Measurements from ENCODE around the gene PGPEP1.
"Not testable (repeated sequence)": the region's sequence is repeated elsewhere in the genome, so short reads cannot be mapped to it uniquely, and the experiment has no call there.

The PGPEP1 gene

DNA sequence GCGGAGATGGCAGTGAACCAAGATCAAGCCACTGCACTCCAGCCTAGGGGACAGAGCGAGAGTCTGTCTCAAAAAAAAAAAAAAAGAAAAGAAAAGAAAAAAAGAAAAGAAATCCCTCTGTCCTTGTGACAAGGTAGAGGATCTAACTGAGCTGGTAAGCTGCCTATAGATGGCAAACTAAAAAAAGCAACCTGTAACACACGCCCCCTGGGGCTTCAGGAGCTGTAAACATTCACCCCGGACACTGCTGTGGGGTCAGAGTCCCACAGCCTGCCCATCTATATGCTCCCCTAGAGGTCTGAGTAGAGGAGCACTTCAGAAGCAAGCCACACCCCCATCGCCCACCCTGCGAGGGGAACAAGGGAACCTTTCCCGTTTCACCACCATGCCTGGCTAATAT, 4.3 kb upstream of the PGPEP1 start:
- no peak for DNase-seq

DNA sequence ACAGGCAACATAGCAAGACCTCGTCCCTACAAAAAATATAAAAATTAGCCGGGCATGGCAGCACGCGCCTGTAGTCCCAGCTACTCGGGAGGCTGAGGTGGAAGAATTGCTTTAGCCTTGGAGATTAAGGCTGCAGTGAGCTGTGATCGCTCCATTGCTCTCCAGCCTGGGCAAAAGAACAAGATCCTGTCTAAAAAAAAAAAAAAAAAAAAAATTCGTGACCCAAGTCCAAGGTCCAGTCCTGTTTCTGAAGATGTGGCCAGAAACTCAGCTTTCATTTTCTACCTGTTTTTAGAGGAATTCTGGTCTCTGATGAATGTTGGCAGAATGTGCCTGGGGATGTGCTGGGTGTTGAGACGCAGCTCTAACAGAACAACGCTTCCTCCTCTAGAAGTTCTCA, 1.9 kb upstream of the PGPEP1 start:
- DNase-seq, result no peak

DNA sequence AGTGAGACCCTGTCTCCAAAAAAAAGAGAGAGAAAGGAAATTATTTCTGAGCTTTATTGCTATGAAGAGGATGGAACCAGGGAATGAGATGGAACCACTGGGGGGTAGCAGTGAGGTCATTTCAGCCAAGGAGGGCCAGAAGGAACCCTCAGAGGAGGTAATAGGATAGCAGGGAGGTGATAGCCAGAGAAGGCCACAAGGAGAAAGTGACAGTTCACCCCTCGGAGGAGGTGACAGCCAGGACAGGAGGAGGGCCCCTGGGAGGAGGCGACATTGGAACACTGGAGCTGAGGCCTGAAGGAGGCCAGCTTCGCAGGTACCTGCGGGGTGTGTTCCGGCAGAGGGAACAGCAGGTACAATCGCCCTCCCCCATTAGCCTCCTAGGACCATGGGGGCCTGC, 675 bp upstream of the PGPEP1 start:
- no peak for DNase-seq

DNA sequence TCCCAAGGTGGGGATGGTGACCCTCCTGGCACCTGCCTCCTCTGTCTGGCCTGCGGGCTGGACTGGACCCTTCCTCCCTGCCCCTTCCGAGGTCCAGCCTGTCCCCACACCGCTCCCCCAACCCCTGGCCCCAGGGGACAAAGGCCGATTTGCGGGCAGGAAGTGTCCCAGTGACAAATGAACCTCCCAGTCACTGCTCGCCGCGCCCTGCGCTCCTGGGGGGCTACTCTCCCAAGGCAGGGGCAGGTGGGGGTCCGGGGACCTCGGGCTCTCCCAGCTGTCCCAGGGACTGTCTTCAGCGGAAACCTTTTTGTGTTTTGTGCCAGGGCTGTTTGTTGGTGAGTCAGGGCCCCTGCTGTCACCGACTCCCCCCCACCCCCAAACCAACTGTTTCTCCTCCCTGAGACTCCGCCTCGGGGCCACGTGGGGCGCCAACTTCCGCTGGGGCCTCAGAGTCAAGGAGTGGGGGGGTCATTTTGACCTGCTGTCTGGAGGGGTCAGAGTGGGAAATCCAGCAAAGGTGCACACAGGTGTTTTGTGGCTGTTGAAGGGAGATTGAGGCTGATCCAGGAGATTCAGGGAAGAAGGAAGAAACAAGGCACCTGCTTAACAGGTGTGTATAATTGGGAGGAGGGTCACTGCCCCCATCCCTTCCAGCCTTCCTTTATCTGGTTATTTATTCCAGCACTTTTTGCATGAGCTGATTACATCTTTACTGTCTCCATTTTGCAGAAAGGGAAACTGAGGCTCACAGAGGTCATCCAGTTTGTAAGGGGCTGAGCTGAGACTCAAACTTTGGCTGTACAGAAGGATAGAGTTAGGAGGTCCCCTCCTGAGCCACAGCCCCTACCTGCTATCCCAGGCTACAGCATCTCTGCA, 831 bp downstream of the PGPEP1 start:
- no peak for DNase-seq

DNA sequence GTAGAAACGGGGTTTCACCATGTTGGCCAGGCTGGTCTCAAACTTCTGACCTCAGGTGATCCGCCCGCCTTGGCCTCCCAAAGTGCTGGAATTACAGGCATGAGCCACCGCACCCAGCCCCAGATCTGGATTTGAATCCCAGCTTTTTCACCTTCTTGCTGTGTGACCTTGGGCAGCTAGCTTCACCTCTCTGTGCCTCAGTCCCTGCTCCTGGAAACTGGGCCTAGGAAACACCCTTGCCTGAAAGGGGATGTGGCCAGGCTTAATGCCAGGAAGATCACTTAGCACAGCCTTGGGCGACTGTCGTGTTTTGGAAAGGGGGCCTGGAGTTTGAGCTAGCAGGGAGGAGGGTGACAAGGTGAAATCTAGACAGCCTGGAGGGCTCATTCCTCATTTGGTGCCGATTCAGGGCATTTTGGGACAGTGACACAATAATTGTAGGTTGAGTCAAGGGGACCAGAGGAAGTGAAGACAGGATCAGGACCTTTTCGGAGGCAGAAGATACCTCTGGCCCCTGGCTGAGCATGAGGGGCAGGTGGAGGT, 1.8 kb downstream of the PGPEP1 start:
- DNase-seq, result no peak

DNA sequence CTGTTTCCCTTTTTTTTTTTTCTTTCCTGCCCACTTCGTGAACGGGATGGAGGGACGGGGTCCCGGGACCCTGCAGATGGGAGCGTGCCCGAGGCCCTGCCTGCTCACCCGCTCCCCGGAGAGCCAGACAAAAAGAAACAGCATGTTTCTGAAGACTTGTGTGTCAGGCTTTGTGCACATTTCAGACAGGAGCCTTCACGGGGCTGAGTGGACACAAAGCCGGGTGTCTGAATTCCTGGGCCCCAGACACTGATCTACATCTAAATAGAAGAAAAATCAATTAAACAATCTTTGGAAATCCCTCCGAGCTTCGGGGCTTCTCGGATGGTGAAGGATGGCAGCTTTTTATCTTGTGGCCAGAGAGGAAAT, 4.2 kb downstream of the PGPEP1 start:
- DNase-seq, result no peak

DNA sequence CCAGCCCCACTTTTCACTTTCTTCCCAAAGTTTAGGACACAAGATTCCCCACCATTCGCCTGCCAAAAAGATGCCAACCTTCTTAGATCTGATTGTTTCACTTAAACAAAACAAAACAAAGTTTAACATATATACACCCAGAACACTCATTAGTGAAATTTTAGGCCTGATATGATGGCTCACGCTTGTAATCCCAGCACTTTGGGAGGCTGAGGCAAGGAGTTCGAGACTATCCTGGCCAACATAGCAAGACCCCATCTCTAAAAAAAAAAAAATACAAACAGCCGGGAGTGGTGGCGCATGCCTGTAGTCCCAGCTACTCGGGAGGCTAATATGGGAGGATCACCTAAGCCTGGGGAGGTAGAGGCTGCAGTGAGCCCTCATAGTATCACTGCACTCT, 4.9 kb downstream of the PGPEP1 start:
- no peak for DNase-seq

DNA sequence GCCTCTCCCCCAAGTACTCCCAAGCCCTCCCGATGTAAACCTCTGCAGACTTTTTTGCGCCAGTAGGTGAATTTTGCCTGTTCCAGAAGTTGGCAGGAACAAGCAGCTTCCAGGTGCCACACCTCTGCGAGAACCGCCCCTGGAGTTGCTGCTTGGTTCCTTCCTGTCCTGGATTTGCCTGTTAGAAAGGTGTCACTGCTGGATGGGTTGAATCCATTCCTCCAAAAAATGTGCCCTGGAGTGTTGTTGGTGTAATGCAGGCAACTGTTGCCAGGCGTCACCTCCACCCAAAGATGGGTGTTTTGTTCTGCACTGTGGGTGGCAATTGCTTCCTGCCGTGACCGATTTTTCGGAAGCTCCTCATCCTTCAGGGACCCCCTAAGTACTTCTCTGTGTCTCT, 5.7 kb downstream of the PGPEP1 start:
- DNase-seq, result no peak

DNA sequence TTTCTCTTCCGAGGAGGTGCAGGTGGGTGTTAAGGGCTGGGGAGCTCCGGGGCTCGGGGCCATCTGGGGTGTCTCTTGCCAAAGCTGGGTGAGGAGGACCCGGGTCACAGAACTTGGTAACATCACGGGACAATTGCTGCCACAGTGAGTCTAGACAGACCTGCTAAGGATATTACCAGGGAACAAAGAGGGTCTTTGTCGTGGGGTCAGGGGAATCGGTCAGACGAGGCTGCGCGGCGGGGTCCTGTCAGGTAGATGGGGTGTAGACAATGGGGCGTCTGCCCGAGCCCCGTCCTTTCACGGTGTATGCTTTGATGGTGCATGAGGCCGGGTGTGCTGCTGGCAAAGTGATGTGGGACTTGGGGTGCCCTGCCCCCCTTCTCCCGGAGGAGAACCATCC, 7.8 kb downstream of the PGPEP1 start:
- DNase-seq, result no peak

DNA sequence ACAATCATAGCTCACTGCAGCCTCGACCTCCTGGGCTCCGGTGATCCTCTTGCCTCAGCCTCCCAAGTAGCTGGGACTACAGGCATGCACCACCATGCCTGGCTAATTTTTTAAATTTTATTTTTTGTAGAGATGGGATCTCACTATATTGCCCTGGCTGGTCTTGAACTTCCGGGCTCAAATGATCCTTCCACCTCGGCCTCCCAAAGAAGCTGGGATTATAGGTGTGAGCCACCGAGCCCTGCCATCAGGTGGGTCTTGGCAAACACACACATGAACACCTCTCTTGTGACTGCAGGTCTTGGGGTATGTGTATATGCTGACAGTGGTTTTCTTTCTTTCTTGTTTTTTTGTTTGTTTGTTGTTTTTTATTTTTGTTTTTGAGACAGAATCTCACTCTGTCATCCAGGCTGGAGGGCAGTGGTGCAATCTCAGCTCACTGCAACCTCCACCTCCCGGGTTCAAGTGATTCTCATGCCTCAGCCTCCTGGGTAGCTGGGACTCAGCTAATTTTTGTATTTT, 8.5 kb downstream of the PGPEP1 start:
- DNase-seq, result not testable (repeated sequence)

DNA sequence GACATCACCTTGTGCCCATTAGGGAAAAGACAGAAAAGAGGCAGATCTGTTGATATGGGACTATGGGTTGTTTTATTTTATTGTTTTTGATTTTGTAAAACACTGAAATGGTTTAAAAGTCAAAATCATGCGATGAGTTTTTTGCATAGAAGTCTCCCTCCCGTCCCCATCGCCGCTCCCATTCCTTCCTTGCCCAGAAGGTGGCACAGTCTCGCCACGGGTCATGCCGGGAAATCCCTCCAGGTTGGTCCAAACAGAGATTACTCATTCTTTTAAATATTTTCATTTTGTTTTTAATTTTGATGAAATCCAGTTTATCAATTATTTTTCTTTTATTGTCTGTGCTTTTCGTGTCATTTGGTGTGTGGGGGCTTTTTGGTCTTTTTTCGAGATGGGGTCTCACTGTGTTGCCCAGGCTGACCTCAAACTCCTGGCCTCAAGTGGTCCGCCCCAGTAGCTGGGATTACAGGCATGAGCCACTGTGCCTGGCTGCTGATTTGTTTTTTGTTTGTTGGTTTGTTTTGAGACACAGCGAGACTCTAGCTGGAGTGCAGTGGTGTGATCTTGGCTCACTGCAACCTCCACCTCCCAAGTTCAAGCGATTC, 9.2 kb downstream of the PGPEP1 start:
- DNase-seq, result no peak

DNA sequence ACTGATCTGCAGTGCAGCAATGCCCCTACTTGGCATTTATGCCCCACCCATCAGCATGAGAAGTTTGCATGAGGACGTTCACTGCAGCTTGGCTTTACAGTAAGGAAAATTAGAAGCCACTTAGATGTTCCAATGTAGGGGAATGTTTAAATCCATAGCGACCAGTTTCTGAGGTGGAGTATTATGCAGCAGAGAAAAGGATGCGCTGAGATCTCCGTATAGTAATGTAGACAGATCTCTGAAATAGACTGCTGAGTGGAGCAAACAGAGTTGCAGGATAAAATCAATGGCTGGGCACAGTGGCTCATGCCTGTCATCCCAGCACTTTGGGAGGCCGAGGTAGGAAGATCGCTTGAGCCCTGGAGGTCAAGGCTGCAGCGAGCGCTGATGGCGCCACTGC, 10.1 kb downstream of the PGPEP1 start:
- DNase-seq, result no peak

DNA sequence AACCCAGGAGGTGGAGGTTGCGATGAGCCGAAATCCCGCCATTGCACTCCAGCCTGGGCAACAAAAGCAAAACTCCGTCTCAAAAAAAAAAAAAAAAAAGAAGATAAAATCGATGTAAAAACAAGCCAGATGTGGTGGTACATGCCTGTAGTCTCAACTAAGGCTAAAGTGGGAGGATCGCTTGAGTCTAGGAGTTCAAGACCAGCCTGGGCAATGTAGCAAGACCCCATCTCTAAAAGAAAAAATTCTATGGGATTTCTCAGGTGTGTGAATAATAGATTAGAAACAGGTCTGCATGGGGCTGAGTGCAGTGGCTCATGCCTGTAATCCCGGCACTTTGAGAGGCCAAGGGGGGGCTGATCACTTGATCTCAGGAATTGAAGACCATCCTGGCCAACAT, 11.1 kb downstream of the PGPEP1 start:
- no peak for DNase-seq

DNA sequence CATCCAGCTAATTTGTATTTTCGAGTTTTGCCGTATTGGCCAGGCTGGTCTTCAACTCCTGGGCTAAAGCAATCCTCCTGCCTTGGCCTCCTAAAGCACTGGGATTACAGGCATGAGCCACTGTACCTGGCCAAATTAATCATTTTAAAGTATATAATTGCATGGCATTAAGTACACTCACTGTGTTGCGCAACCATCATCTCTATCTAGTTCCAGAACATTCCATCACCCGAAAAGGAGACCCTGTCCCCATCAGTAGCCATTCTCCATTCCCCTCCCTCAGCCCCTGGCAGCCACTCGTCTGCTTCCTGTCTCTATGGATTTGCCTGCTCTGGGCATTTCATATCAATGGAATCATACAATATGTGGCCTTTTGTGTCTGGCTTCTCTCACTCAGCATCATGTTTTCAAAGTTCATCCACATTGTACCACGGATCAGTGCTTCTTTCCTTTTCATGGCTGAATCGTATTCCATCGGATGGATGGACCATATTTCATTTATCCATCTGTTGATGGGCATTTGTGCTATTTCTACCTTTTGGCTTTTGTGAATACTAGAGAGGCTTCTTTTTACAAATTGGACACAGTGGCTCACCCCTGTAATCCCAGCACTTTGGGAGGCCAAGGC, 13.1 kb downstream of the PGPEP1 start:
- no peak for DNase-seq

DNA sequence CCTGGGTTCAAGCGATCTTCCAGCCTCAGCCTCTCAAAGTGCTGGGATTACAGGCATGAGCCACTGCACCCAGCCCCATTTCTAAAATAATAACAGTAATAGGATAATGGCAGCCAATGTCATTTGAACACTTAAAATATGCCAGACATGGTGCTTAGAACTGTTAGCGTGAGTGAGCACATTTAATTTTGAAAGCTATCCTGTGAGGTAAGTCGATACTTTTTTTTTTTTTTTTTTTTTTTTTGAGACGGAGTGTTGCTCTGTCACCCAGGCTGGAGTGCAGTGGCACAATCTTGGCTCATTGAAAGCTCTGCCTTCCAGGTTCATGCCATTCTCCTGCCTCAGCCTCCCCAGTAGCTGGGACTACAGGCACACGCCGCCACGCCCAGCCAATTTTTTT, 14.3 kb downstream of the PGPEP1 start:
- DNase-seq, result not testable (repeated sequence)

DNA sequence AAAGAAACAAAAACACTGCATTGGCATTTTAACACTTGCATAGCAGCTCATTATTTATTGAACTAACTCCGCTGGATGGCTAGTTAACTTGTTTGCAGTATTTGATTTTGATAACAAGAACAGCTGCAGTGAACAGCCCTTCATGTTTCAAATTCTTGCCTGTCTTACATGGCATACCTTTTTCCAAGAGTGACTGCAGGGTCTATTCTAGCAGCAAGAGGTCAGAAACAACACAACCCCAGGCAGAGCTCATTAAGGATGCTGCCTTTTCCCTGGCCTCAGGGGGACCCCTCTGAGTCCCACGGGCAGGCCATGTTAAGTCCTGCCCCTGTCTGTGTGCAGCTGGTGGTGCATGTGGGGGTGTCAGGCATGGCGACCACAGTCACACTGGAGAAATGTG, 16.6 kb downstream of the PGPEP1 start:
- DNase-seq, result no peak

DNA sequence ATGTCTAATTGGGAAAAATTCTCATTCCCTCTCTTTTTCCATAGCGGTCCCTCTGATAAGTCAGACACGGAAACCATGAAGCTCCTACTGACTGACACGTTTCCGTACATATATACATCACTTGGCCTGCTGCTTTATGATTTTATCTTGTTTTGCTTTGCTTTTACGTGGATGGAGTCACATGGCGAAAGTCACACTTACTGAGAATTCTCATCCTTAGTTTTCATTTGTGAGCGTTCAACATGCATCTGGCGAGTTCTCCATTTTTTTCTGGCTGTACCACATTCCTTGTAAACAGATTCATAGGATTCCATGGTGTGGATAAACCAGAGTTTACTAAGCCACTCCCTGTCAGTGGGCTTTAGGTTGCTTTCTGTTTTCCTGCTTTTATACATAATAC, 21.2 kb downstream of the PGPEP1 start:
- DNase-seq, result no peak

DNA sequence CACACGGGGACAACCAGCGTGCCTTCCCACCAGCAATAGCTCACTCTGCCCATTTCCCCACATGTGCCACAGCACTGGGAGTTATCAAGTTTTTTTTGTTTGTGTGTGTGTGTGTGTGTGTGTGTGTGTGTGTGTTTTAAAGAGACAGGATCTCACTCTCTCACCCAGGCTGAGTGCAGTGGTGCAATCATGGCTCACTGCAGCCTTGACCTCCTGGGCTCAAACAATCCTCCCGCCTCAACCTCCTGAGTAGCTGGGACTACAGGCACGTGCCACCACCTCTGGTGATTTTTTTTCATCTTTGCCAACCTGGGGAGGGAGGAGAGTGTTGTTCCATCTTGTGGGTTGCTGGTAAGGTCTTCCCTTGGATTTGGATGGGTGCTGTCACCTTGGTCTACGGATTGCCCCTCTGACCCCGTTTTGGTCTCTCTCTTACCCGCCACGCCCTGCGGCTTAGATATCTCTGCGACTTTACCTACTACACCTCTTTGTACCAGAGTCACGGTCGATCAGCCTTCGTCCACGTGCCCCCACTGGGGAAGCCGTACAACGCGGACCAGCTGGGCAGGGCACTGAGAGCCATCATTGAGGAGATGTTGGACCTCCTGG, 22.6 kb downstream of the PGPEP1 start:
- no peak for DNase-seq

DNA sequence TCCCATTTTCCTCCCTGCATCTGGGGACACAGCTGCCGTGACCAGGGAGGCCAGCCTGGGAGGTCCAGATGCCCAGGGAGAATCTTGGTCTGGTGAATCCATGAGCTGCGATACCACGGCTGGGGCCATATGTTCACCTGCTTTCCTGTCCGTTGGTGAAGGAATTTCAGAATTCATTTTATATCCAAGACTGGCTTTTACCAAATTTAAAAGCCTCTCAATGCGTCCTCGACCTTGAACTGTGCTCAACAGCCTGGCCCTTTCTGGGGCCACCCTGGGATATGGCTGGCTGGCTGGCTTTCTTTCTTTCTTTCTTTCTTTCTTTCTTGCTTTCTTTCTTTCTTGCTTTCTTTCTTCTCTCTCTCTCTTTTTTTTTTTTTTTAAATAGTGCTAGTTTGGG, 23.4 kb downstream of the PGPEP1 start:
- no peak for DNase-seq

DNA sequence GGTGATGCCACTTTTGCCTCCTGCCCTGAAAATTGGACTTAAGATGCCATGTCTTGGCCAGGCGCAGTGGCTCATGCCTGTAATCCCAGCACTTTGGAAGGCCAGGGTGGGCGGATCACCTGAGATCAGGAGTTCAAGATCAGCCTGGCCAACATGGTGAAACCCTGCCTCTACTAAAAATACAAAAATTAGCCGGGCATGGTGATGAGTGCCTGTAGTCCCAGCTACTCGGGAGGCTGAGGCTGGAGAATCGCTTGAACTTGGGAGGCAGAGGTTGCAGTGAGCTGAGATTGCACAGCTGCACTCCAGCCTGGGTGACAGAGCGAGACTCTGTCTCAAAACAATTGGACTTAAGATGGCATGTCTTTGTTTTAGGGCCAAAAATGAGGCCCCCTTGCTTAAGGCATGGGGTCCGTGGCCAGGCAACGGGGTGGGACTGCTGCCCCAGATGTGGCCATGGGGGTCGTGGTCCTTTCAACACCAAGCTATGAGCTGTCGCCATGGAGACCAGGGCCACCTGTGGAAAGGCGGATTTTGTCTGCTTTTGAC, 24.0 kb downstream of the PGPEP1 start:
- DNase-seq, result not testable (repeated sequence)

DNA sequence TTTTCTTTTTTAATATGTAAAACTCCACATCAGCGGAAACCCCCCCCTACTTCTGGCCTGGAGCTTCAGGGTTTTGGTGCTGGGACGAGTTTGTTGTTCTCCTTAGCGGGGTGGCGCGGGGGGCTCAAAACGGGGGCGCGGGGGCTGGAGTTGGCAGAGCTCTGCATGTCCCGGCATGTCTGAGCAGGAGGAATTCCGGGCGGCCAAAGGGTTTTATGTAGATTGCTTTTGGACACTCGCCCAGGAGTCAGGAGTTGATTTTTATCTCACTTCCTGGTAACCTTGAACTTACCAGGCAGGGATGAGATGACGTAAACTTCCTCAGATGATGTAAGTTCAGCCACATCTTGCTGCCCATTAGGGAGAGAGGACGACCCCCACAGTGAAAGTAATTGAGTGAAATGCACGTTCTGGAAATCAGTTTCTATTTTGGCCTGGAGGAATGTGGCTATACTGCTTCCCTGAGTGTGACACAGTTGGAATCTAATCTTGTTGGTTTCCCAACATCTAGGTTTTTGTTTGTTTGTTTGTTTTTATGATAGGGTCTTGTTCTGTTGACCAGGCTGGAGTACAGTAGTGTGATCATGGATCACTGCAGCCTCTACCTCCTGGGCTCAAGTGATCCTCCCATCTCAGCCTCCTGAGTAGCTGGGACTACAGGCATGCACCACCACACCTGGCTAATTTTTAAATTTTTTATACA, 24.6 kb downstream of the PGPEP1 start:
- DNase-seq, result peak; percentile 90

DNA sequence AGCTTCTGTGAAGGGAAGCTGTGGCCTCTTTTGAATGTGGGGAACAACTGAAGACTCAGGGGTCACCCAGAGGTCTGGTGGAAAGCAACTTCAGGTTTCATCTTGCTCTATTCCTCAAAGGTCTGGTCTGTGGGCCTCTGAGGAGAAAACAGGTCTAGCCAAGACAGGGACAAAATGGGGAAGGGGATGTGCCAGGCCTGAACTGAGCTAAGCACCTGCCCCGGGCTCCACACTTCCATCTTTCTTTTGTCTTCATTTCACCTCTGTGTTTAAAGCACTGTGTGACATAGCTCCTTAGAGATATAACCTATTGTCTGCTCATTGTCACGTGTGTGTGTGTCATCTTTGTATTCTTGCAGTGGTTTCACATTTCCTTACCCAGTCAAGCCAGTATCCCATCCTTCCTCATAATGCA, 25.6 kb downstream of the PGPEP1 start:
- no peak for DNase-seq

All from NCI-H2081 treated with DMSO at 0.1 percent for 48 hours (cell line).